PFSK-1 (cell line): ENCODE results near the gene ITGA3.

Experiments used
- POLR2AphosphoS5 ChIP-seq: IDR thresholded peaks from 2 replicates; pipeline ENCODE4 v1.6.1; 2012; ENCODE audit warnings: low read depth, mild to moderate bottlenecking, control low read depth, low read length, moderate library complexity
- TAF1 ChIP-seq: IDR thresholded peaks from 2 replicates; pipeline ENCODE4 v1.6.1; 2012; ENCODE audit warnings: low read length, control low read depth, borderline replicate concordance; ENCODE audit not compliant: insufficient read depth

DNA sequence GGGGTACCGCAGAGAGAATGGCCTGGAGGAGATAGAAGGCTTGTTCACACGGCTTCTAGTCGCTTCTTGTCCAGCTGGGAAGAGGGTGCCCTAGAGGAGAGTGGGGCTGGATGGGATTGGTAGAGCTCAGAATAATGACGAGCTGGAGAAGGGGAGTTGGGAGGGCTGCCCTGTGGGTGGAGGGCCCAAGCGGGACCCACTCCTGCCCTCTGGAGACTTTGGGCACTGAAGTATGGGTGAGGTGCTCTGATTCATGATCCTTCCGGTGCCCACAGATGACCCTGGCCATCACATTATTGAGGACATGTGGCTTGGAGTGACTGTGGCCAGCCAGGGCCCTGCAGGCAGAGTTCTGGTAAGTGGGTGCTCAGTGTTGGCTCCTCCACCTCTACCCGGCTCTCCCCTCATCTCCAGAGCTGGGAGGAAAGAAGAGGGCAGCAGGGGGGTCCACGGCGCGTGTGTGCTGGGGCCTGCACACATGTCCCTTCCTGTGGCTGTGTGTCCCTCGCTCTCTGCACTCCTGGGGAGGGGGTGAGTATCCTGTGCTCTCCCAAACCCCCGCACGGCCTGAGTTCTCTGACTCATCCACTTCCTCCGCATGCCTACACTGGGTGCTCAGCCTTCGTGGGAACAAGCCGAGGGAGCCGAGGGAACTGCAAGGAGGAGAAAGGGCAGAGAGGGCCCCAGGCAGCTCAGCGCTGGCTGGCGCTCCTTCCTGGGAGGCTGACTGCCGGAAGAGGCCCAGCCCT is 8.5 kb downstream of the ITGA3 start:
- TF ChIP-seq POLR2AphosphoS5, result no peak
- TF ChIP-seq TAF1, result no peak
